ENCODE results near the gene BTBD7. TPM values are rescaled to one million over a fixed set of nuclear protein-coding genes. Genes with fewer than 3 reads are reported as not detected.

Gene BTBD7
- total and polyA plus RNA-seq, 4 donors = 7.8 to 47.7 (median 19.4) TPM

DNA sequence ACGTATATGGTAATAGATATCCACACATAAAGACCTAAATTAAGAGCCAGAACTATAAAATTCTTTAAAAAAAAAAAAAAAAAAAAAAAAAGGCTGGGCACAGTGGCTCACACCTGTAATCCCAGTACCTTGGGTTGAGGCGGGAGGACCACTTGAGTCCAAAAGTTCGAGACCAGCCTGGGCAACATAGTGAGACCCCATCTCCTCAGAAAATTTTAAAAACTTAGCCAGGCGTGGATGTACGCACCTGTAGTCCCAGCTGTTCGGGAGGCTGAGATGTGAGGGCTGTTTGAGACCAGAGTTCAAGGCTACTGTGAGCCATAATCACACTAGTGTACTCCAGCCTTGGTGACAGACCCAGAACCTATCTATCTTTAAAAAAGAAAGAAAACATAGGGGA, 4.3 kb downstream of the BTBD7 start:
- TF ChIP-seq, protein P1, sequence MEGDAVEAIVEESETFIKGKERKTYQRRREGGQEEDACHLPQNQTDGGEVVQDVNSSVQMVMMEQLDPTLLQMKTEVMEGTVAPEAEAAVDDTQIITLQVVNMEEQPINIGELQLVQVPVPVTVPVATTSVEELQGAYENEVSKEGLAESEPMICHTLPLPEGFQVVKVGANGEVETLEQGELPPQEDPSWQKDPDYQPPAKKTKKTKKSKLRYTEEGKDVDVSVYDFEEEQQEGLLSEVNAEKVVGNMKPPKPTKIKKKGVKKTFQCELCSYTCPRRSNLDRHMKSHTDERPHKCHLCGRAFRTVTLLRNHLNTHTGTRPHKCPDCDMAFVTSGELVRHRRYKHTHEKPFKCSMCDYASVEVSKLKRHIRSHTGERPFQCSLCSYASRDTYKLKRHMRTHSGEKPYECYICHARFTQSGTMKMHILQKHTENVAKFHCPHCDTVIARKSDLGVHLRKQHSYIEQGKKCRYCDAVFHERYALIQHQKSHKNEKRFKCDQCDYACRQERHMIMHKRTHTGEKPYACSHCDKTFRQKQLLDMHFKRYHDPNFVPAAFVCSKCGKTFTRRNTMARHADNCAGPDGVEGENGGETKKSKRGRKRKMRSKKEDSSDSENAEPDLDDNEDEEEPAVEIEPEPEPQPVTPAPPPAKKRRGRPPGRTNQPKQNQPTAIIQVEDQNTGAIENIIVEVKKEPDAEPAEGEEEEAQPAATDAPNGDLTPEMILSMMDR (IDR thresholded peaks at IDR 0.05; ENCODE audit: control extremely low read depth, extremely low read depth) = no peak
- Histone ChIP-seq H3K27me3 (ENCODE audit: control insufficient read depth in 3 of 3, insufficient read depth in 3 of 3, low read length in 2 of 3) (no peaks in the 10 kb centered on the region), H3K27ac (ENCODE audit: low read depth in 1 of 2, low read length in 1 of 2) (no peak overlapping the region), H3K9ac (ENCODE audit: insufficient read depth in 1 of 2, low read length in 2 of 2) (no peak overlapping the region), H3K9me3 (ENCODE audit: control insufficient read depth in 4 of 4, insufficient read depth in 3 of 4, low read length in 3 of 4) (no peaks in the 10 kb centered on the region), H3K36me3 (ENCODE audit: control insufficient read depth in 4 of 4, insufficient read depth in 4 of 4, low read length in 4 of 4) (peaks cover 0 to 2% (median 0%) of the 10 kb centered on the region in 4 donors), H3K4me1 (ENCODE audit: control insufficient read depth in 5 of 5, insufficient read depth in 5 of 5, low read length in 5 of 5) (peaks cover 0 to 30% (median 10%) of the 10 kb centered on the region in 5 donors), H3K4me3 (no peak overlapping the region)
- WGBS, 2 donors = 98% methylated on average over 6 of the region's 6 CpGs
- ATAC-seq (ENCODE audit: insufficient read depth, low FRiP score) (no peak), DNase-seq (no peak)

DNA sequence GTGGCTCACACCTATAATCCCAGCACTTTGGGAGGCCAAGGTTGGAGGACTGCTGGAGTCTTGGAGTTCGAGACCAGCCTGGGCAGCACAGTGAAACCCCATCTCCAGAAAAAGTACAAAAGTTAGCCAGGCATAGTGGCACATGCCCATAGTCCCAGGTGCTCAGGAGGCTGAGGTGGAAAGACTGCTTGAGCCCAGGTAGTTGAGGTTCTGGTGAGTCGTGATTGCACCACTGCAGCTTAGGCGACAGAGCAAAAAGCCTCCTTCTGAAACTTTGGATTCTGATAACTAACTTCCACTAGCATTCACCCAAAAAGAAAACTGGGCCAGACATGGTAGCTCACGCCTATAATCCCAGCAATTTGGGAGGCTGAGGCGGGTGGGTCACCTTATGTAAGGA, 6.6 kb downstream of the BTBD7 start:
- H3K9ac ChIP-seq (ENCODE audit: insufficient read depth in 1 of 2, low read length in 2 of 2) = no peak overlapping the region
- no peak overlapping the region for H3K27ac ChIP-seq (ENCODE audit: low read depth in 1 of 2, low read length in 1 of 2)
- H3K4me3 ChIP-seq = no peak overlapping the region
- no peak for ATAC-seq (ENCODE audit: insufficient read depth, low FRiP score)
- TF ChIP-seq, protein P1 (IDR thresholded peaks at IDR 0.05; ENCODE audit: control extremely low read depth, extremely low read depth) = no peak
- H3K4me1 ChIP-seq (ENCODE audit: control insufficient read depth in 5 of 5, insufficient read depth in 5 of 5, low read length in 5 of 5) = peaks cover 0 to 30% (median 12%) of the 10 kb centered on the region in 5 donors
- DNase-seq = no peak
- peaks cover 0 to 7% (median under 1%) of the 10 kb centered on the region in 4 donors for H3K36me3 ChIP-seq (ENCODE audit: control insufficient read depth in 4 of 4, insufficient read depth in 4 of 4, low read length in 4 of 4)
- no peaks in the 10 kb centered on the region for H3K27me3 ChIP-seq (ENCODE audit: control insufficient read depth in 3 of 3, insufficient read depth in 3 of 3, low read length in 2 of 3)
- no peaks in the 10 kb centered on the region for H3K9me3 ChIP-seq (ENCODE audit: control insufficient read depth in 4 of 4, insufficient read depth in 3 of 4, low read length in 3 of 4)
- WGBS, 2 donors = 95 to 97% methylated on average over 5 of the region's 5 CpGs

DNA sequence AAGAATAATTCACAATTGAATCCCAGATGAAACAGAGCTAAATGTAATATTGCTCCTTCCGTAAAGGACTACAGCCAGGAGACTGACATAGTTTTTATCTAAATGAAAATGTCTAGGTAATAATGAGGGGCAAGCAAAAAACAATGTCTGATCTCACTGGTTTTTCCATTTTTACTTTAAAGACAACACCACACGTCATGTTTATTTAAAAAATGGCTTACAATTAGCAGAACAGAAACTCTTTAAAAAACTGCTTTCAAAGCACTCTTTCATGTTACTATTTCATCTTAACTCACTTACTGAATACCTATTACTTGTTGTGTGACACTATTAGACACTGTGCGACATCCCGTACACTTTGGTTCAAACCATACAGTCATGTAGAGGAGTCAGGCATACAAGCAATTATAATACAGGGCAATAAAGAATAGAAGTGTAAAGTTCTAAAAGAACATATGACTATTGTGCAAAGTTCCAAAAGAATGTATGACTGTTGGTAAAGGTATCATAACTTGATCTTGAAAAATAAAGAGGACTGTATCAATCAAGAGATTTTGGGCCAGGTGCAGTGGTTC, 9.1 kb downstream of the BTBD7 start:
- Histone ChIP-seq H3K9ac (ENCODE audit: insufficient read depth in 1 of 2, low read length in 2 of 2) (no peak overlapping the region), H3K36me3 (ENCODE audit: control insufficient read depth in 4 of 4, insufficient read depth in 4 of 4, low read length in 4 of 4) (peaks cover 0 to 7% (median under 1%) of the 10 kb centered on the region in 4 donors), H3K27me3 (ENCODE audit: control insufficient read depth in 3 of 3, insufficient read depth in 3 of 3, low read length in 2 of 3) (no peaks in the 10 kb centered on the region), H3K27ac (ENCODE audit: low read depth in 1 of 2, low read length in 1 of 2) (no peak overlapping the region), H3K9me3 (ENCODE audit: control insufficient read depth in 4 of 4, insufficient read depth in 3 of 4, low read length in 3 of 4) (no peaks in the 10 kb centered on the region), H3K4me3 (no peak overlapping the region), H3K4me1 (ENCODE audit: control insufficient read depth in 5 of 5, insufficient read depth in 5 of 5, low read length in 5 of 5) (peaks cover 0 to 22% (median 0%) of the 10 kb centered on the region in 5 donors)
- no peak for DNase-seq
- TF ChIP-seq, protein P1 (IDR thresholded peaks at IDR 0.05; ENCODE audit: control extremely low read depth, extremely low read depth) = no peak
- WGBS, 2 donors = 91 to 94% methylated on average over 4 of the region's 4 CpGs
- ATAC-seq (ENCODE audit: insufficient read depth, low FRiP score) = no peak

Data from lung (tissue), 12 donors.